ACHN (cell line): ENCODE measurements around the gene CLPTM1.
A peak's percentile ranks its signal among the peaks of the same experiment; 100 is the strongest.

Experiments used
- DNase-seq: peaks from one replicate; pipeline ENCODE4 v3.0.0-alpha.2; 2015
- in situ Hi-C: cut with HindIII; loops from 2 replicates; pipeline ENCODE4 v1.10.0; 2017; ENCODE audit warnings: low sequenced_read_pairs, low pct_ligation_motif_present, low pct_unique_long_range_greater_than_20kb

Gene CLPTM1

DNA sequence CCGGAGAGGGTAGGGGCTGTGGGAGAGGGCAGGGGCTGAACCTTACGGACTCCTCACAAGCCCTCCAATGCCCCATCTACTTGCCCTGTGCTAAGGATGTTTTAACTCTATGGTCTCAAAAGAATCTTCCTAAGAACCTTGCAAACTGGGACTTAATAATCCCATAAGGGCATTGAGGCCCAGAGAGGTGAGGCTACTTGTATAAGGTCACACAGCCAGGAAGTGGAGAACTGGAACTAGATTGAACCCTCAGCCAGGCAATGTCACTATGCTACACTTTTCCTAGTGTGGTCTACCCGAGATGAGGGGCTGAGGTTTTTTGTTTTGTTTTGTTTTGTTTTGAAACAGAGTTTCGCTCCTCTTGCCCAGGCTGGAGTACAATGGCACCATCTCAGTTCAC is 23.6 kb upstream of the CLPTM1 start:
- in situ Hi-C loops: no loop called here
- DNase-seq: no peak

DNA sequence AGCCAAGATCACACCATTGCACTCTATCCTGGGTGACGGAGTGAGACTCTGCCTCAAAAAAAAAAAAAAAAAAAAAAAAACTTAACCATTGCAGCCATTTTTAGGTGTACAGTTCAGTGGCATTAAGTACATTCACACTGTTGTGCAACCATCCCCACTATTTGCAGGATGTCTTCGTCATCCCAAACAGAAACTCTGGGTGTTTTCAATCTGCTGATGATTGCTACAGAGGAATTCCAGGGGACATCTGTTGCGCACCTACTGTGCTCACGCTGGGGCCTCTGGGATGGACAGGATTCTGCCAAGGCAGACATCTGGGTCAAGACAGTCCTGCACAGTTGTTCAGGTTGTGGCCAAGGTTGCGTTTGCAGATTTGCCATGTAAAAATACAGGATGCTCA is 15.5 kb upstream of the CLPTM1 start:
- no peak for DNase-seq
- in situ Hi-C loops: no loop called here

DNA sequence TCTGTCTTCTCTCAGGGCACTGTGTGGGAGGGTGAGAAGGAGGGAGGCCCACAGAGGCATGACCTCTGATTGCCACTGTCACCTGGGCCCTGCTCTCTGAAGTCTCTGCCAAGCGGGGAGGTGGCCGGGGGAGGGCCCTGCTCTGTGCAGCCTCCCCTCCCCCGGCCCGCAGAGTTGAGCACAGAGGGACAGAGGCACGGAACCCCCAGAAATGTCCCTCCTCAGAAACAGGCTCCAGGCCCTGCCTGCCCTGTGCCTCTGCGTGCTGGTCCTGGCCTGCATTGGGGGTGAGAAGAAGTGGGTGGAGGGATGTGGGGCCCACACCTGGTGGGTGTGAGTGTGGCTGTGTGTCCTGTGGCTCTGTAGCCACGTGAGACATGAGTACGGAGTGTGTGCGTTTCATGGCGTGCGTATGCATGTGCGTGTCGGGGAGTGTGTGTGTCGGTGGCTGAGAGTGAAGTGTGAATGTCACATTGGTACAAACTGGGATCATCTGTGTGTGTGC is 13.1 kb upstream of the CLPTM1 start, which contains the start of gene APOC4:
APOC4 (plus strand) TSS at position 171 of the 505 bp plus-strand sequence; CDS start at position 212, 41 bp downstream.
- in situ Hi-C loops: no loop called here
- DNase-seq: no peak

DNA sequence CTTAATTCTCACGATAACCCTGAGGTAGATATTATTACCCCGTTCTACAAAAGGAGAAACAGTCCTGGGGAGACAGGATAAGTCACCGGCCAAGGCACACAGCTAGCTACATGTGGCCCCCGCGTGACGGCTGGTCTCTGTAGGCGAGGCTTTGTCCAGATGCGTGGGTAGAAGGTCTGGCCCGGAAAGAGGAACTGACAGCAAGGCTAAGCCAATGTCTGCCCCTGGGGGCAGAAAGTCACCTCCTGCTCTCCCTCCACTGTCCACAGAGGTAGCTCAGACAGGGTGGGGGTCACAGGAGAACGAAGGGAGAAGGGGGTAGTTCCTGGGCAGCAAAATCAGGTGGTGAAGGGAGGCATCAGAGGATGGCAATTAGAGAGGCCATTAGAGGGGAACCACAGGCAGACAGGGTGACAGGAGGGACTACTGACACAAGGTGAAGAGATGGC is 11.4 kb upstream of the CLPTM1 start:
- in situ Hi-C loops: no loop called here
- no peak for DNase-seq

DNA sequence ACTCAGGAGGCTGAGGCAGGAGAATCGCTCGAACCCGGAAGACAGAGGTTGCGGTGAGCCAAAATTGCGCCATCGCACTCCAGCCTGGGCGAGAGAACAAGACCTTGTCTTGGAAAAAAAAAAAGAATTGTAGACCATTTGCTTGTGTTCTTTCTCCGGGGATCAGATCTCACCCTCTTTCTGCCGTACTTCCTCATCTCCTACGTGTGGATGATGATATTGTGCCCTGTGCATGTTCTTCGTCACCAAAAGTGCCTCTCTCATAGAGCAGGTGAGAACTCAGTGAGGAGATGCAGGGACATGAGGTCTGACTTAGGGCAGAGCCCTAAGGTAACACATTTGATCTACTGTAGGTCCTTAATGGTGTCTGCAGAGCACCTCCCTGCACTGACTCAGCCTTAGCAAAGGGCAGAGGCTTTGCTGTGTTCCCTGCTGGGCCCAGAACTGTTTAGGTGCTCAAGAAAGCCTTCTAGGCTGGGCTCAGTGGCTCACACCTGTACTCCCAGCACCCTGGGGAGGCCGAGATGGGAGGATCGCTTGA is 8.1 kb upstream of the CLPTM1 start:
- DNase-seq: no peak
- in situ Hi-C loops: no loop called here

DNA sequence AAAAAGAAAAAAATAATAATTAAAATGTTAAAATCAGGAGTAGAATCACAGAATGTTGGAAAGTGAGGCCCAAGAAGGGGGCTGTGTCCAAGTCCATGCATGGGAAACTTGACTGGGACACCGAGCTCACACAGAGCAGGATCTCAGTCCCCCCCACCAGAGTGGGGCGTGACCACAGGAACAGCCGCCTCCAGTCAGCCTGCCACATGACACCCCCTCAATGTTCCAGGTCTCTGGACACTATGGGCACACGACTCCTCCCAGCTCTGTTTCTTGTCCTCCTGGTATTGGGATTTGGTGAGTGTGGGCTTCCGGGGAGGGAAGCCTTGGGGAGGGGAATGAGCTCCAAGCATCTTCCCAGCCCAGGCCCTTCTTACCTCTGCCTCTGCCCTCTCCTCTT is 6.9 kb upstream of the CLPTM1 start:
- in situ Hi-C loops: no loop called here
- no peak for DNase-seq

DNA sequence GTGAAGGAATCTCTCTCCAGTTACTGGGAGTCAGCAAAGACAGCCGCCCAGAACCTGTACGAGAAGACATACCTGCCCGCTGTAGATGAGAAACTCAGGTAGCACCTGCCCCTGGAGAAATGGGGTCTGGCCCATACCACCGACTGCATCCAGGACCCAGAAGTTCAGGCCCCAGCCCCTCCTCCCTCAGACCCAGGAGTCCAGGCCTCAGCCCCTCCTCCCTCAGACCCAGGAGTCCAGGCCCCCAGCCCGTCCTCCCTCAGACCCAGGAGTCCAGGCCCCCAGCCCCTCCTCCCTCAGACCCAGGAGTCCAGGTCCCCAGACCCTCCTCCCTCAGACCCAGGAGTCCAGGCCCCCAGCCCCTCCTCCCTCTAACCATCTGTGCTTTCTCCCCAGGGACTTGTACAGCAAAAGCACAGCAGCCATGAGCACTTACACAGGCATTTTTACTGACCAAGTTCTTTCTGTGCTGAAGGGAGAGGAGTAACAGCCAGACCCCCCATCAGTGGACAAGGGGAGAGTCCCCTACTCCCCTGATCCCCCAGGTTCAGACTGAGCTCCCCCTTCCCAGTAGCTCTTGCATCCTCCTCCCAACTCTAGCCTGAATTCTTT is 6.3 kb upstream of the CLPTM1 start:
- no peak for DNase-seq
- in situ Hi-C loops: no loop called here

DNA sequence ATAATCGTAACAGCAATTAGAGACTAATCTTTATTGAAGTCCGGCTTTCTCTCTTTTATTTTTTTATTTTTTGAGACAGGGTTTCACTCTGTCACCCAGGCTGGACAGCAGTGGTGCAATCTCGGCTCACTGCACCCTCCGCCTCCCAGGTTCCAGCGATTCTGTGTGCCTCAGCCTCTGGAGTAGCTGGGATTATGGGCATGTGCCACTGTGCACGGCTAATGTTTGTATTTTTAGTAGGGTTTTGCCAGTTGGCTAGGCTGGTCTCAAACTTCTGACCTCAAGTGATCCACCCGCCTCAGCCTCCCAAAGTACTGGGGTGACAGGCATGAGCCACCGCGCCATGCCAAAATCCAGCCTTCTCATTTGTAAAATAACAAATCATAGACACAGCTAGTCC is 5.6 kb upstream of the CLPTM1 start:
- no peak for DNase-seq
- in situ Hi-C loops: no loop called here

DNA sequence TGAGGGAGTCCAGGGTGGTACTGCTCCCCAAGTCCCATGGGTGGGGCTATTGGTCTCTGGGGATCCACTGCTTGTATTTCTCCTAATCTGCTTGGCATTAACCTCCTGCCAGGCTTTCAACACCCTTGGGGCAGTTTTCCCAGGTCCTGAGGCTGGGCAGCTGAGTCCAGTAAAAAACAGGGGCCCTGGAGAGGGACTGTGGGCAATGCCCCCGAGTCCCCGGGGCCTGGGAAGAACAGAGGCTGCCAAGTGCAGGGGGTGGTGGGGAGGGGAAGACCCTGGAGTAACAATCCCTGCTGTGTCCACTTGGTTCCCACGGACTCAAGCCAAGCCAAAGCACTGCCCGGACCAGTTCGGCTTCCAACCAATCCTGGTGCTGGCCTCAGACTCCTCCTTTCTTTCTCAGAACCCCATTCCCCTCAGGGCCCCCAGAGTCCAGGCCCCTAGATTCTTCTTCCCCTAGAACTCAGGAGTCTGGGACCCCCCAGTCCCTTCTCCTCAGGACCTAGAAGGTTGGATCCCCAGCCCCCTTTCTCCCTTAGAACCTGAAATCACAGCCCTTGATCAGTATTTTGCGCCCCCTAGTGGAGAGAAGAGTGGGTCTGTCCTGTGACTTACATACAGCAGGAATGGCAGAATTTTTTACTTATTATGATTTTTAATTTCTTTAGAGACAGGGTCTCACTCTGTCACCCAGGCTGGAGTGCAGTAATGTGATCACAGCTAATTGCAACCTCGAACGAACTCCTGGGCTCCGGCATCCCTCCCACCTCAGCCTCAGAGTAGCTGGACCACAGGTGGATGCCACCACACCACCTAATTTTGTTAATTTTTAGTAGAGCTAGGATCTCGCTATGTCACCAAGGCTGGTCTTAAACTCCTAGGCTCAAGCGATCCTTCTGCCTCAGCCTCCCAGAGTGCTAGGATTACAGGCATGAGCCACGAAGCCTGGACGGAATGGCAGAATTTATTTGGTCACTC is 3.7 kb upstream of the CLPTM1 start:
- peak; percentile 73 for DNase-seq
- in situ Hi-C loops: no loop called here

DNA sequence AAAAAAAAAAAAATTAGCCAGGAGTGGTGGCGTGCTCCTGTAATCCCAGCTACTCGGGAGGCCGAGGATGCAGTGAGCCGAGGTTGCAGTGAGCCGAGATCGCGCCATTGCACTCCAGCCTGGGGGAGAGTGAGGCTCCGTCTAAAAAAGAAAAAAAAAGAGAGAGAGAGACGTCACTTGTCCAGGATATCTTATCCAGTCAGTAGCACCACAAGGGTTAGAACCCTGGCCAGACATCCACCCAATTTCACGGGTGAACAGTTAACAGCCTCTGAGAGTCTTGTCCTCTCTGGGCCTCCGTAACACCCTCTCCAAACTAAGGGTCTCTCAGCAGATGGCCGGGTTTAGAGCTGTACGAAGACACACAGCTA is 917 bp upstream of the CLPTM1 start:
- DNase-seq: no peak
- in situ Hi-C loops: no loop called here

DNA sequence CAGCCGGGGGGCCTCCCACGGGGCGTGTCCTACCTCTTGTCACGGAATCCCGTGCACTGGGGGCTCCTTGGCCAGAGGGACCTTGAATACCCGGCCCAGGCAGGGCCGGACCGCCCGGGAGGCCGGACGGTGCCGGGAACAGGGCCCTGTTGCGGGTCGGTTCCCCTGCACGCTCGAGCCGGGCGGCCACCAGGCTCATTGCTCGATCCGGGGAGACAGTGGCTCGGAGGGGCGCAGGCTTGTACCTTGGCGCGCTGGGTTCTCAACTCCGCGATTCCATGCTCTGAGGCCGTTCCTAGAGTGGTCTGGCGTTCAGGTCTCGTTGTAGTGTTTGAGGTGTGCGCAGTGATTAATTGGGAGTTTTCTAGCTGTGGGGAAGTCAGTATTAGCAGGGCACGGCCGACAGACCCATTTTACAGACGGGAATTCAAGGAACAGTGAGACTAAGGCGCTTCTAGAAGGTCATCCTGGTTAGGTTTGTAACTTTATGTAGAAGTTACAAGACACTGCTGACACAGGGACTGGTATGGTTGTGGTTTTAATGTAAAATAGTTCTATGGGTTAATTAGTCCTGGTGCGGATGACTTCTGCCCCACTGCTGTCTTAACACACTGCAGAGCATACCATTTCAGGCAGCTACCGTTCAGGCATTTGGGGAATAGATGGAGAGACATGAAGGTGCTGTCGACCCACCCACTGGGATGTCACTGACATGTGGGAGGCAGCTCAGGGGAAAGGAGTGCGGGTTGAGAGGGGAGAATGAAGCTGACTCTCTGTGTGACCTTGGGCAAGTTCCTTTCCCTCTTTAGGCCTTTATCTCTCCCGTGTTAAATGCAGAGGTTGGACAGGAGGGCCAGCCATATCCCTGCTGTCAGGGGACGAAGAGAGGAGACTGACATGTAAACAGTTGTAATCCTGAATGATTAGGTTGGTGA is 592 bp downstream of the CLPTM1 start:
- peak; percentile 8 for DNase-seq
- in situ Hi-C loops: no loop called here

DNA sequence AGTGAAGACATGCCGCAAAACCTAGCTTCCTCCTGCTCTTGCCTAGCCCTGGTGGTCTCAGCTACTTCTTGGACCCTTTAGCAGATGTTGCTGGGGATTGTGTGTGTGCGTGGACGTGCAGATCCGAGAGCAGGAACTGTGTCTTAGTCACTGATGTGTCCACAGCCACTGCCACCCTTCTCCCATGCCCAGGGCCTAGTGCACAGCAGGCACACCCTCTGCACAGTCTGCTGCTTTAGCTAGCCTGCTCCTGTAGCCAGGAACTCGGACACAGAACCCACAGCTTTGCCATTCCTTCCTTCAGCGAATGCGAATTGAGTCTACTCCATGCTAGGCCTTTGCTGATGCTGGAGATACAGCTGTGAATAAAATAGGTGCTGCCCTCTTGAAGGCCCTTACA is 2.3 kb downstream of the CLPTM1 start:
- in situ Hi-C loops: no loop called here
- DNase-seq: no peak

DNA sequence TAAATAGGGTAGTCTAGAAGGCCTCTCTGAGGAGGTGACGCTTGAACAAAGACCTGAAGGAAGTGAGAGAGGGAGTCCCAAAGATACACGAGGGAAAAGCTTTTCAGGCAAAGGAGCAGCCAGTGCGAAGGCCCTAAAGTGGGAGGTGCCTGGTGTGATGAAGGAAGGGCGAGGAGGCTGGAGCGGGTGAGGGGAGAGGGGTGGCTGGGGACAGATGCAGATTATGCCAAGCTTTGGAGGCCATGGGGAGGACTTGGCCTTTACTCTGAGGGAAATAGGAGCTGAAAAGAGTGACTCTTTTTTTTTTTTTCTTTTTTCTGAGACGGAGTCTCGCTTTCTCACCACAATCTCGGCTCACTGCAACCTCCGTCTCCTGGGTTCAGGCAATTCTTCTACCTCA is 2.9 kb downstream of the CLPTM1 start:
- DNase-seq: no peak
- in situ Hi-C loops: no loop called here

DNA sequence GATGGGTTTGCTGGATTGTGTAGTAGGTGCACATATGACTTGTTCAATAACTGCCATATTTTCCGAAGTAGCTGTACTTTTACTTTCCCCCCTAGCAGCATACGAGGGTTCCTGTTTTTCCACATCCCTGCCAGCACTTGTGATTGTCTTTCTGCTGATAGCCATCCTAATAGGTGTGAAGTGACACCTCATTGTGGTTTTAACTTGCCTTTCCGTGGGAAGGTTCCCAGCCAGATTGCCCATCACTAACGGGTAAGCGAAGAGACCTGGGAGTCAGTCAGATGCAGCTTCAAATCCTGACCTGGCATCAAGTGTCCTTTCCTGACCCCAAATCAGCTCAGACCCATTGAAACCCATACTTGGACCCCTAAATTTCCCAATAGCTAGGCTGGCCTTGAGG is 4.5 kb downstream of the CLPTM1 start:
- in situ Hi-C loops: no loop called here
- DNase-seq: no peak

DNA sequence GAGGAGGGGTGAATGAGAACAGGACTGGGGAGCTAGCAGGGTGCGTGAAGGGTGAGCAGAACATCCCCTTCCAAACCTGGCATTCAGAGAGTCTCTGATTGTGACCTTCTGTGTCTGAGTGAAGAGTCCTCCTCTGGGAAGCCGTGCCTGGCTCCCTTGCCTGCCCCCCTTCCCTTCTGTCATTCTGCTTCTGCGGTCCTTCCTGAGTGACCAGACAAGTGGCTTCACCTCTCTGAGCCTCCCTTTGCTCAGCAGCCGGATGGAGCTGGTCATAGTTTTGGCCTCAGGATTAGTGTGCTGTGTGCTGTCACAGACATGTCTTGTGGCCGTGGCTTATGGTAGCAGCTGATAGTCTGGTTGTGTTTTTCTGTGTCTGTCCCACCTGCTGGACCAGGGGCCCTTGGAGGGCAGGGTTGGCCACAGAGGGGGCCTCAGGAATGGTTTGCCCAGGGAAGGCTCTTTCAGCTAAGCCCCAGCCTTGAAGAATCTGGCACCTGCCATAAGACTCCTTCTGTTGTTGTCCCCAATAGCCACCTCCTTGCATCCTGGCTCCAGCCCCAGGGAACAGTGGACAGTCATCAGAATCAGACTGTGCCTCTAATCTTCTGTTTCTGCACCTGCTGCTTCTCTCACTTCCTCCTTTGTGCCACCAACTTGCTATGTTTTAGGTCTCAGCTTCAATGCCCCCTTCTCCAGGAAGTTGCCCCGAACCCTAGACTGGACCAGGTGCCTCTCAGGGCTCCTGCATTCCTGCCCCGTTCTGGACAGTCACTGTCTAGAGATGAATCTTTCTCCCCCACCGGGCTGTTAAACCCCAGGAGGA is 5.9 kb downstream of the CLPTM1 start:
- in situ Hi-C loops: no loop called here
- no peak for DNase-seq

DNA sequence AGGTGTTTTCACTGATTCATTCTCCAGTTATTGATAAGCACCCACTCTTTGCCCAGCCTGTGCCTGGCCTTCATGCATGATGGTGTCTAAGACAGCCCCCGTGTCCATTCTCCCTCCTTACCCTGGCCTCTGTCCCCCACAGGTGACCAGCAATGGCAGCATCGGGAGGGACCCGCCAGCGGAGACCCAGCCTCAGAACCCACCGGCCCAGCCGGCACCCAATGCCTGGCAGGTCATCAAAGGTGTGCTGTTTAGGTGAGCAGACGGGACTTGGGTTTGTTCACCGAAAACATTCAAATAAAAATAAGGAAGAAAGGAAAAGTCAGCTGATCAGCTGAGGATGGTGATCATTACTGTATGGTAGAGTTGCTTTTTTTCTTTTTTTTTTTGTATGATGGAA is 6.6 kb downstream of the CLPTM1 start:
- in situ Hi-C loops: no loop called here

DNA sequence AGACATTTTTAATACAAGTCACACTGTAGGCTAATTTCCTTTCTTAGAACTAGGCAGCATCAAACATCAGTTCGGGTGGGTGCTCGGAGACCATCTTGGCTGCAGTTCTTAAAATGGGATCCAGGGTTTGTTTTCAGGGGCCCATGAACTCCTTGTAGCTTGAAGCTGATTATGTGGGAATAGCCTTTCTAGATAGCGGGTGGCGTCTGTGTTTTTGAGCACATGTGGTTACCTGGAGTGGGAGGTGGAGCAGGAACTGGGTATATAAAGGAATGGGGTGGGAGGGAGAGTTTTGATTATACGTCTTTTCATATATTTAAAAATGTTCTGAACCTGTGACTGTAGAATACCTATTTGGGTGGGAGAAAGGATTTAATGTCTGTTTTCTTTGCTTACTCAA is 12.9 kb downstream of the CLPTM1 start:
- no peak for DNase-seq
- in situ Hi-C loops: no loop called here

More for the DNA sequence above, 6.6 kb downstream of the CLPTM1 start:
- DNase-seq: no peak

DNA sequence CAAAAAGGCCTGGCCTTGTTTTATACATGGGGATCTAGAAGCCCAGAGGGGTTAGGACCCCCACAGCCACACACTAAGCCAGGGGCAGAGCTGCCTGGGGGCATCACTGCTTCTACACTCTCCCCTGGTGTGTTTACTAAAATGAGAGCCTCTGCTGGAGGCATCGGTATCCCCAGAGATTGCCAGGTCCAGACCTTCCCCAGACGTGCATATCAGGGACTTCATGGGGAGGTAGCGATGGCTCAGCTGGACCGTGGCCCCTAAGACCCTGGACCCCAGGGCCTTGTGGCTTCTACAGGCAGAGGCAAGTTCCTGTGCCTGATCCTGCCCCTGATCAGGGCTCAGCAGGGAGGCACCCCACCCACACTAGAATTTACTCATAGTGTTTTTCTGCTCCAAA is 13.5 kb downstream of the CLPTM1 start:
- in situ Hi-C loops: no loop called here
- no peak for DNase-seq
